ENCODE results near the gene TUBA1C.
A peak's percentile ranks its signal among the peaks of the same experiment; 100 is the strongest.
"Not testable (repeated sequence)": the region's sequence is repeated elsewhere in the genome, so short reads cannot be mapped to it uniquely, and the experiment has no call there.

The TUBA1C gene

DNA sequence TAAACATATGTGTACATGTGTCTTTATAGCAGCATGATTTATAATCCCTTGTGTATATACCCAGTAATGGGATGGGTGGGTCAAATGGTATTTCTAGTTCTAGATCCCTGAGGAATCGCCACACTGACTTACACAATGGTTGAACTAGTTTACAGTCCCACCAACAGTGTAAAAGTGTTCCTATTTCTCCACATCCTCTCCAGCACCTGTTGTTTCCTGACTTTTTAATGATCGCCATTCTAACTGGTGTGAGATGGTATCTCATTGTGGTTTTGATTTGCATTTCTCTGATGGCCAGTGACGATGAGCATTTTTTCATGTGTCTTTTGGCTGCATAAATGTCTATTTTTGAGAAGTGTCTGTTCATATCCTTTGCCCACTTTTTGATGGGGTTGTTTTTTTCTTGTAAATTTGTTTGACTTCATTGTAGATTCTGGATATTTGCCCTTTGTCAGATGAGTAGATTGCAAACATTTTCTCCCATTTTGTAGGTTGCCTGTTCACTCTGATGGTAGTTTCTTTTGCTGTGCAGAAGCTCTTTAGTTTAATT lies 45.6 kb downstream of the TUBA1C start:
- DNase-seq (ENCODE audit: low spot score) = not testable (repeated sequence)

DNA sequence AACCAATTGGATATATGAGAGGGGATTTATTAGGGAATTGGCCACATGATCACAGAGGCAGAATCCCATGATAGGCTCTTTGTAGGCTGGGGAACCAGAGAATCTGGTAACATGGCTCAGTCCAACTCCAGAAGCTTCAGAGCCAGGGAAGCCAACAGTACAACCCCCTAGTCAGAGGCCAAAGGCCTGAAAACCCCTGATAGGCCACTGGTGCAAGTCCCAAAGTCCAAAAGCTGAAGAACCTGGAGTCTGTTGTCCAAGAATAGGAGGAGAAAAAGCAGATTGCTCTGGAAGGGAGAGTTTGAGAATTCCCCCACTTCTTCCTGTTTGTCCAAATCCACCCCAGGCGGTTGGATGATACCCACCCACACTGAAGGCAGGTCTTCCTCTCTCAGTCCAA lies 49.9 kb downstream of the TUBA1C start:
- DNase-seq (ENCODE audit: low spot score) = no peak

DNA sequence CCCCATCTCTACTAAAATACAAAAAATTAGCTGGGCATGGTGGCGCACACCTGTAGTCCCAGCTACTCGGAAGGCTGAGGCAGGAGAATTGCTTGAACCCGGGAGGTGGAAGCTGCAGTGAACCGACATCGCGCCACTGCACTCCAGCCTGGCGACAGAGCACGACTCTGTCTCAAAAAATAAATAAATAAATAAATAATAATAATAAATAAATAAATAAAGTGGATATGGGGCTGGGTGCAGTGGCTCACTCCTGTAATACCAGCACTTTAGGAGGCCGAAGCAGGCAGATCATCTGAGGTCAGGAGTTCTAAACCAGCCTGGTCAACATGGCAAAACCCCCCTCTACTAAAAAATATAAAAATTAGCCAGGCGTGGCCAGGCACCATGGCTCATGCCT lies 52.2 kb downstream of the TUBA1C start:
- DNase-seq (ENCODE audit: low spot score) = not testable (repeated sequence)

GRCh38 chr12:49320411-49321103 lies 55.7 kb downstream of the TUBA1C start:
- DNase-seq (ENCODE audit: low spot score) = not testable (repeated sequence)

DNA sequence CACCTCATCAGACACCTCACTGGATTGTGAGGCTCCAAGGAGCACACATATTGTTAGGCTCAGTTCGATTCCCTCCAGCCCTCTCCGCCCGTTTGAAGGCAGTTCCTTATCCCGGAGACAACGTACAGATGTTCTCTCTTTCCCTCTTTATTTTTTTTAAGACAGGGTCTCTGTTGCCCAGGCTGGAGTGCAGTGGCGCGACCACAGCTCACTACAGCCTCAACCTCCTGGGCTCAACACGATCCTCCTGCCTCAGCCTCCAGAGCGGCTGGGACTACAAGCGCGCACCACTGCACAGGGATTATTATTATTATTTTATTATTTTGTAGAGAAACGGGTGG lies 57.5 kb downstream of the TUBA1C start:
- DNase-seq (ENCODE audit: low spot score) = no peak

- peak; percentile 100 for DNase-seq (ENCODE audit: low spot score)
These were observed 58.0 kb downstream of the TUBA1C start, which contains the start of gene TROAP for GRCh38 chr12:49322708-49323523. TROAP (plus strand) TSS chr12:49323255; CDS start chr12:49323609, 354 bp downstream.

- no peak for DNase-seq (ENCODE audit: low spot score)
These were observed 58.7 kb downstream of the TUBA1C start for GRCh38 chr12:49323524-49324097.
